CD14-positive monocyte (primary cell): Measurements from ENCODE around the gene PTPRD. TPM values are rescaled to one million over a fixed set of nuclear protein-coding genes. Genes with fewer than 3 reads are reported as not detected.

Source experiments
- DNase-seq, 3 donors: peaks; one replicate each; pipeline ENCODE4 v3.0.0-alpha.2; 2011 to 2022
- H2AFZ ChIP-seq: 2 replicates; pipeline ENCODE4 v1.6.0; 2012; ENCODE audit warnings: mild to moderate bottlenecking, low read depth, low read length, inconsistent platforms; ENCODE audit not compliant: insufficient read depth, poor library complexity, severe bottlenecking
- H3K27ac ChIP-seq, 2 donors: 1 replicate in 1 of 2; 2 replicates in 1 of 2; pipeline ENCODE4 v1.5.1; 2012 to 2013; ENCODE audit warnings: low read length in 2 of 2, control low read depth in 1 of 2, inconsistent platforms in 1 of 2, low read depth in 1 of 2, mild to moderate bottlenecking in 1 of 2
- H3K27me3 ChIP-seq, 2 donors: one replicate each; pipeline versions ENCODE4 v1.6.0 to v1.6.1; 2011 to 2013; ENCODE audit warnings: low read length in 2 of 2; ENCODE audit not compliant: control insufficient read depth in 2 of 2, insufficient read depth in 2 of 2
- H3K36me3 ChIP-seq, 2 donors: replicated peaks in 1 of 2; 1 replicate in 1 of 2; 2 replicates in 1 of 2; pipeline versions ENCODE4 v1.5.1 to v1.6.1; 2012 to 2013; ENCODE audit warnings: low read length in 2 of 2, control low read depth in 1 of 2, inconsistent platforms in 1 of 2, mild to moderate bottlenecking in 1 of 2; ENCODE audit not compliant: insufficient read depth in 2 of 2, control insufficient read depth in 1 of 2
- H3K4me1 ChIP-seq, 2 donors: 1 replicate in 1 of 2; 2 replicates in 1 of 2; pipeline versions ENCODE4 v1.5.1 to v1.6.1; 2012 to 2013; ENCODE audit warnings: low read length in 2 of 2, control low read depth in 1 of 2, inconsistent platforms in 1 of 2, mild to moderate bottlenecking in 1 of 2, moderate library complexity in 1 of 2; ENCODE audit not compliant: insufficient read depth in 2 of 2, control insufficient read depth in 1 of 2
- H3K4me2 ChIP-seq: replicated peaks from 2 replicates; pipeline ENCODE3; 2012; ENCODE audit warnings: low read length, moderate library complexity, mild to moderate bottlenecking; ENCODE audit not compliant: poor library complexity, severe bottlenecking; ENCODE audit errors: extremely low read depth
- H3K4me3 ChIP-seq, 3 experiments: fragments of 200-600 bp in 1 of 3; sonication (generic) in 1 of 3; replicated peaks in 1 of 3; 1 replicate in 2 of 3; 2 replicates in 1 of 3; pipeline ENCODE4 v1.5.1; 2011 to 2013; ENCODE audit warnings: low read length in 3 of 3, mild to moderate bottlenecking in 3 of 3, control low read depth in 2 of 3, low read depth in 2 of 3, inconsistent platforms in 1 of 3, moderate library complexity in 1 of 3
- H3K79me2 ChIP-seq: 2 replicates; pipeline ENCODE4 v1.6.0; 2012; ENCODE audit warnings: mild to moderate bottlenecking, control low read depth, inconsistent platforms, low read length, moderate library complexity; ENCODE audit not compliant: insufficient read depth
- H3K9ac ChIP-seq: 2 replicates; pipeline ENCODE4 v1.6.0; 2017; ENCODE audit warnings: low read length, mild to moderate bottlenecking; ENCODE audit not compliant: insufficient read depth, poor library complexity, severe bottlenecking
- H3K9me3 ChIP-seq, 2 donors: replicated peaks in 1 of 2; 1 replicate in 1 of 2; 2 replicates in 1 of 2; pipeline versions ENCODE4 v1.5.1 to v1.6.1; 2012 to 2013; ENCODE audit warnings: low read length in 2 of 2, control low read depth in 1 of 2; ENCODE audit not compliant: control insufficient read depth in 1 of 2, insufficient read depth in 1 of 2
- H4K20me1 ChIP-seq: 2 replicates; pipeline ENCODE4 v1.6.0; 2012; ENCODE audit warnings: mild to moderate bottlenecking, low read length, control low read depth, moderate library complexity; ENCODE audit not compliant: insufficient read depth
- H3K27ac Mint-ChIP-seq, 7 donors: one replicate each; pipeline ENCODE4 v1.8.0; 2020; ENCODE audit warnings: mild to moderate bottlenecking in 7 of 7, mixed read lengths in 7 of 7, moderate library complexity in 6 of 7, inconsistent platforms in 2 of 7
- H3K27me3 Mint-ChIP-seq, 3 donors: one replicate each; pipeline ENCODE4 v1.8.0; 2021 to 2022; ENCODE audit warnings: low read depth in 3 of 3, mild to moderate bottlenecking in 3 of 3, mixed read lengths in 3 of 3, moderate library complexity in 3 of 3, inconsistent platforms in 1 of 3
- H3K36me3 Mint-ChIP-seq, 2 donors: one replicate each; pipeline ENCODE4 v1.8.0; 2020; ENCODE audit warnings: mixed read lengths in 2 of 2, inconsistent platforms in 1 of 2, mild to moderate bottlenecking in 1 of 2
- H3K4me1 Mint-ChIP-seq: one replicate; pipeline ENCODE4 v1.8.0; 2020; ENCODE audit warnings: mild to moderate bottlenecking, mixed read lengths
- H3K4me3 Mint-ChIP-seq, 2 donors: one replicate each; pipeline ENCODE4 v1.8.0; 2020; ENCODE audit warnings: mild to moderate bottlenecking in 2 of 2, mixed read lengths in 2 of 2, moderate library complexity in 1 of 2
- H3K9me3 Mint-ChIP-seq, 7 donors: one replicate each; pipeline ENCODE4 v1.8.0; 2020 to 2022; ENCODE audit warnings: mixed read lengths in 7 of 7, mild to moderate bottlenecking in 6 of 7, moderate library complexity in 6 of 7, inconsistent platforms in 2 of 7
- CTCF ChIP-seq: fragments of 200-600 bp; IDR thresholded peaks from one replicate; pipeline ENCODE4 v1.8.0; 2022; ENCODE audit warnings: antibody characterized with exemption, mild to moderate bottlenecking
- WGBS: methylation state at CpG from one replicate; pipeline ENCODE4 v1.1.5; 2013; ENCODE audit warnings: missing lambda C conversion rate; ENCODE audit not compliant: insufficient coverage; 5-methylcytosine and 5-hydroxymethylcytosine counted together
- intact Hi-C, 2 donors: fragments of 100-400 bp; cut with micrococcal nuclease; formaldehyde crosslinking; loops; one replicate each; pipeline versions ENCODE4 v1.15.0 to v1.15.1; 2023
- polyA plus RNA-seq, 3 donors: library from polyadenylated mRNA; depleted of rRNA in 1 of 3; unstranded in 2 of 3; stranded (reverse) in 1 of 3; fragments of 300-500 nt in 2 of 3; fragments of >200 nt in 1 of 3; fragmentation: Illumina TruSeq in 2 of 3; gene quantifications; 1 replicate in 2 of 3; 2 replicates in 1 of 3; pipeline ENCODE4 v1.2.3, GENCODE V29; 2012 to 2021

Gene PTPRD
- polyA plus RNA-seq, 3 donors = not detected

GRCh38 chr9:8683496-8683895, 1929.3 kb downstream of the PTPRD start:
- intact Hi-C loops = no loop called here
- 81% methylated on average over 4 of the region's 7 CpGs for WGBS
- TF ChIP-seq CTCF = no peak
- Histone ChIP-seq H3K9ac (no peak overlapping the region), H3K36me3 (no peaks in the 10 kb centered on the region), H2AFZ (no peak overlapping the region), H4K20me1 (no peaks in the 10 kb centered on the region), H3K27ac (no peak overlapping the region), H3K9me3 (no peaks in the 10 kb centered on the region), H3K4me3 (no peak overlapping the region), H3K4me2 (no peak overlapping the region), H3K27me3 (no peaks in the 10 kb centered on the region), H3K79me2 (no peaks in the 10 kb centered on the region), H3K4me1 (no peaks in the 10 kb centered on the region)
- Mint-ChIP-seq H3K36me3 (no peaks in the 10 kb centered on the region), H3K4me1 (peaks cover 8% of the 10 kb centered on the region), H3K27ac (no peak overlapping the region), H3K27me3 (no peaks in the 10 kb centered on the region), H3K9me3 (peaks cover 2 to 7% (median 5%) of the 10 kb centered on the region in 7 donors), H3K4me3 (no peak overlapping the region)
- no peak for DNase-seq

DNA sequence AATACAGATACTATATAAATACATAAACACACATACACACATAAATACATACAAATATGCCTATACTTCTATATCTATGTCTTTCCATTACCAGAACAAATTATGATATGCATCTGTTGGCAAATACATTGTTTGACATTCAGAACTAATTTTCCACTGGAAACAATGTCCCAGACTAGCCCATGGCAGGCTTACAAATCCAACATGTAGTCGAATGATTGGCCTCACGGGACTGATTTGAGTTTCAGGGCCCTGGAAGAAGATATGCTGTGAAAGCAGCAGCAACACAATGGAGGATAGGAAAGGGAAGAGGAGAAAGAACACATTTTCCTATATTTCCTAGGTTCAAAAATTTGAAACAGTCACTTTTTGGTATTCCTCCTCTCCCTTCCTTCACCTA, 1932.1 kb downstream of the PTPRD start:
- intact Hi-C loops = no loop called here
- Mint-ChIP-seq H3K27me3 (peaks cover 0 to 2% (median 2%) of the 10 kb centered on the region in 3 donors), H3K4me1 (no peaks in the 10 kb centered on the region), H3K4me3 (no peak overlapping the region), H3K36me3 (no peaks in the 10 kb centered on the region), H3K9me3 (peaks cover 0 to 4% (median 2%) of the 10 kb centered on the region in 7 donors), H3K27ac (no peak overlapping the region)
- Histone ChIP-seq H3K4me2 (no peak overlapping the region), H3K4me3 (no peak overlapping the region), H3K4me1 (no peaks in the 10 kb centered on the region), H2AFZ (no peak overlapping the region), H3K27me3 (no peaks in the 10 kb centered on the region), H3K9ac (no peak overlapping the region), H3K36me3 (no peaks in the 10 kb centered on the region), H3K9me3 (no peaks in the 10 kb centered on the region), H3K27ac (no peak overlapping the region), H4K20me1 (no peaks in the 10 kb centered on the region), H3K79me2 (no peaks in the 10 kb centered on the region)
- no peak for TF ChIP-seq CTCF
- no peak for DNase-seq
- no CpG with 5 or more reads among the region's 2 CpGs for WGBS
